Gastrocnemius medialis (tissue), 4 donors: ENCODE measurements around the gene G0S2. TPM values are rescaled to one million over a fixed set of nuclear protein-coding genes. Genes with fewer than 3 reads are reported as not detected.

Experiments used
- ATAC-seq, 2 donors: fragments of 150-250 bp; one replicate each; pipeline ENCODE4 v1.9.1; 2016
- DNase-seq, 2 donors: peaks; one replicate each; pipeline ENCODE4 v3.0.0-alpha.2; 2019
- H3K27ac ChIP-seq, 4 donors: fragments of 200-600 bp; sonication (generic); 1 replicate in 1 of 4; 2 replicates in 3 of 4; pipeline ENCODE4 v1.5.1; 2016 to 2018; ENCODE audit warnings: mild to moderate bottlenecking in 2 of 4, moderate library complexity in 1 of 4
- H3K27me3 ChIP-seq, 3 donors: fragments of 200-600 bp; sonication (generic) in 2 of 3; 1 replicate in 1 of 3; 2 replicates in 2 of 3; pipeline versions ENCODE4 v1.5.1 to v1.6.0; 2016 to 2019; ENCODE audit warnings: mild to moderate bottlenecking in 1 of 3, moderate library complexity in 1 of 3
- H3K36me3 ChIP-seq, 2 donors: fragments of 200-600 bp; sonication (generic) in 1 of 2; one replicate each; pipeline ENCODE4 v1.5.1; 2017 to 2018
- H3K4me1 ChIP-seq, 2 donors: fragments of 200-600 bp; sonication (generic) in 1 of 2; one replicate each; pipeline ENCODE4 v1.5.1; 2016 to 2017; ENCODE audit warnings: mild to moderate bottlenecking in 2 of 2
- H3K4me3 ChIP-seq, 4 donors: fragments of 200-600 bp; sonication (generic) in 3 of 4; 1 replicate in 1 of 4; 2 replicates in 3 of 4; pipeline ENCODE4 v1.5.1; 2016 to 2019; ENCODE audit warnings: mild to moderate bottlenecking in 2 of 4
- H3K9me3 ChIP-seq, 3 donors: fragments of 200-600 bp; sonication (generic) in 2 of 3; 1 replicate in 1 of 3; 2 replicates in 2 of 3; pipeline ENCODE4 v1.5.1; 2016 to 2019
- CTCF ChIP-seq, 5 experiments: fragments of 450-650 bp in 3 of 5; fragments of 200-600 bp in 2 of 5; sonication (generic) in 2 of 5; IDR thresholded peaks in 4 of 5; conservative IDR thresholded peaks in 1 of 5; 1 replicate in 4 of 5; 2 replicates in 1 of 5; pipeline ENCODE4 v1.5.1; 2016 to 2019; ENCODE audit warnings: antibody characterized with exemption in 5 of 5, mild to moderate bottlenecking in 3 of 5, moderate library complexity in 3 of 5
- POLR2A ChIP-seq, 2 donors: fragments of 450-650 bp; IDR thresholded peaks; one replicate each; pipeline ENCODE4 v1.6.1; 2017; ENCODE audit warnings: antibody characterized with exemption in 2 of 2, mild to moderate bottlenecking in 2 of 2, moderate library complexity in 2 of 2
- in situ Hi-C, 4 donors: fragments of 200-750 bp; cut with MboI; loops; one replicate each; pipeline versions ENCODE4 v1.15.0 to v1.8.0; 2017; ENCODE audit warnings: low sequenced_read_pairs in 4 of 4
- intact Hi-C: fragments of 100-400 bp; cut with DNase I; formaldehyde crosslinking; loops from one replicate; pipeline ENCODE4 v1.15.1; 2023; ENCODE audit warnings: low total_unique reads
- total RNA-seq, 4 donors: library from RNA; depleted of rRNA; stranded (reverse); fragments of >200 nt; gene quantifications; one replicate each; pipeline versions ENCODE4 v1.1.0 to v1.2.3, GENCODE V29; 2016

Gene G0S2
- total RNA-seq, 4 donors from 2014 or later = 29.1 to 1,155 (median 83.4) TPM

GRCh38 chr1:209662879-209663327 is 12.3 kb upstream of the G0S2 start:
- no peaks in the 10 kb centered on the region for H3K36me3 ChIP-seq
- DNase-seq (no peak), ATAC-seq (no peak)
- no peaks in the 10 kb centered on the region for H3K27me3 ChIP-seq
- no peak overlapping the region for H3K27ac ChIP-seq
- in situ Hi-C loops (no loop called here), intact Hi-C loops (no loop called here)
- H3K4me1 ChIP-seq = no peaks in the 10 kb centered on the region
- TF ChIP-seq POLR2A (IDR thresholded peaks at IDR 0.05) = no peak
- no peak for TF ChIP-seq CTCF (IDR thresholded peaks at IDR 0.05 in 4 of 5, conservative IDR thresholded peaks at IDR 0.05 in 1 of 5)
- no peak overlapping the region for H3K4me3 ChIP-seq
- no peaks in the 10 kb centered on the region for H3K9me3 ChIP-seq

GRCh38 chr1:209667103-209667502 is 8.1 kb upstream of the G0S2 start:
- no peak for TF ChIP-seq CTCF (IDR thresholded peaks at IDR 0.05 in 4 of 5, conservative IDR thresholded peaks at IDR 0.05 in 1 of 5)
- no peak for TF ChIP-seq POLR2A (IDR thresholded peaks at IDR 0.05)
- Histone ChIP-seq H3K36me3 (no peaks in the 10 kb centered on the region), H3K4me1 (peaks cover 23 to 27% of the 10 kb centered on the region in 2 donors), H3K27ac (no peak overlapping the region), H3K4me3 (no peak overlapping the region), H3K27me3 (no peaks in the 10 kb centered on the region), H3K9me3 (no peaks in the 10 kb centered on the region)
- no peak for ATAC-seq
- no peak for DNase-seq
- in situ Hi-C loops = no loop called here
- intact Hi-C loops = no loop called here

- peak overlapping the region in 1 of 4 donors; percentile 4 for H3K27ac ChIP-seq
- DNase-seq = no peak
- no peaks in the 10 kb centered on the region for H3K9me3 ChIP-seq
- no peak for ATAC-seq
- in situ Hi-C loops (no loop called here), intact Hi-C loops (no loop called here)
- H3K4me3 ChIP-seq = no peak overlapping the region
- no peak for TF ChIP-seq CTCF (IDR thresholded peaks at IDR 0.05 in 4 of 5, conservative IDR thresholded peaks at IDR 0.05 in 1 of 5)
- TF ChIP-seq POLR2A (IDR thresholded peaks at IDR 0.05) = no peak
- H3K36me3 ChIP-seq = no peaks in the 10 kb centered on the region
- peaks cover 29 to 32% of the 10 kb centered on the region in 2 donors for H3K4me1 ChIP-seq
- no peaks in the 10 kb centered on the region for H3K27me3 ChIP-seq
Observed at GRCh38 chr1:209667708-209668107, 7.5 kb upstream of the G0S2 start.

- peak; percentile 77 to 90 for ATAC-seq
- in situ Hi-C loops = no loop called here
- Histone ChIP-seq H3K27ac (peak overlapping the region; percentile 95 to 96 (median 95)), H3K36me3 (no peaks in the 10 kb centered on the region), H3K9me3 (no peaks in the 10 kb centered on the region), H3K27me3 (no peaks in the 10 kb centered on the region), H3K4me1 (peaks cover 51 to 53% of the 10 kb centered on the region in 2 donors), H3K4me3 (peak overlapping the region; percentile 4 to 36 (median 10))
- TF ChIP-seq POLR2A (IDR thresholded peaks at IDR 0.05) (peak; percentile 21 to 22), CTCF (IDR thresholded peaks at IDR 0.05 in 4 of 5, conservative IDR thresholded peaks at IDR 0.05 in 1 of 5) (no peak)
- intact Hi-C loops = loop anchor here (2.0 kb wide), 1 partner anchor 28 kb away; no protein-coding TSS in a partner anchor
- peak; percentile 82 to 95 for DNase-seq
Observed at GRCh38 chr1:209670441-209671082, 4.7 kb upstream of the G0S2 start.
